GM19043 (cell line): ENCODE measurements around the gene VIPAS39.
A peak's percentile ranks its signal among the peaks of the same experiment; 100 is the strongest.

Experiments
- ATAC-seq: cut with Tn5 transposase; IDR thresholded peaks from one replicate; pipeline ENCODE4 v1.9.1; 2021; ENCODE audit warnings: low read depth; ENCODE audit not compliant: unreplicated experiment

Gene VIPAS39

DNA sequence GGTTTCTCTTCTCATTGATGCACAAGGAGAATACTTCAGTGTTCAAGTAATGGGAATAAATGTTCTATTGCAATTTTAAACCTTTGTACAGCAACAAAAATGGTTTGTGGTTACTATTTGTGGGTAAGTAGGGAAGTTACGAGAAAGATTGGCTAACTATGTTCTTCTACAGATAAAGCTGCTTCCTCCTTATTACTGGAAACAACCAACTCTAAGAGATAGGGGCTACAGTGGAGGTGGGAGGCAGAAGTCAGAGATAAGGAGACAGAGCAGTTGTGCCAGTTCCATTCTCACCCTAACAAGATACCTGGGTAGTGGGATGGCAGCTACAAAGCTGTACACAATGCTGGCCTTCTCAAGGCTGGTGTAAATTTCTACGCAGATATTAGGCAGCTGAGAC lies 50.2 kb downstream of the VIPAS39 start:
- no peak for ATAC-seq

GRCh38 chr14:77406718-77407117 lies 50.7 kb downstream of the VIPAS39 start:
- ATAC-seq: no peak

DNA sequence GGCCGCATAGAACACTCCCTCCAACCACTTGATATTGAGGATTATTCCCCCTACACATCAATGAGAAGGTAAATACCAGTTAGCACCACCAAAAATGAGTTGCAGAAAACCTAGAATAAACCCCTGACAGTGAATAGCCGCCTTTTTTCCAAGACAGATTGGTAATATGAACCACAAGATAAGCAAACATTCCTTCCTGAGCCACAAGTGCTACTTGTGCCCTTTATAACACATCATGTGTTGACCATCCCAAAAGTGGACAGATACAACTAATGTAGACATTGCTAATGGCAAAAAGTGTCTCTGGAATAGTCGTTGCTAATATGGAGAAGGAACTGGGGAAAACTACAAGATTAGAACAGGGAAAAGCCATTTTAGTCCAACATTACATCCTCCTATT lies 51.3 kb downstream of the VIPAS39 start:
- ATAC-seq: no peak

GRCh38 chr14:77403768-77404167 lies 53.6 kb downstream of the VIPAS39 start:
- ATAC-seq: no peak

- no peak for ATAC-seq
Measured at GRCh38 chr14:77400216-77400615, 57.2 kb downstream of the VIPAS39 start.

DNA sequence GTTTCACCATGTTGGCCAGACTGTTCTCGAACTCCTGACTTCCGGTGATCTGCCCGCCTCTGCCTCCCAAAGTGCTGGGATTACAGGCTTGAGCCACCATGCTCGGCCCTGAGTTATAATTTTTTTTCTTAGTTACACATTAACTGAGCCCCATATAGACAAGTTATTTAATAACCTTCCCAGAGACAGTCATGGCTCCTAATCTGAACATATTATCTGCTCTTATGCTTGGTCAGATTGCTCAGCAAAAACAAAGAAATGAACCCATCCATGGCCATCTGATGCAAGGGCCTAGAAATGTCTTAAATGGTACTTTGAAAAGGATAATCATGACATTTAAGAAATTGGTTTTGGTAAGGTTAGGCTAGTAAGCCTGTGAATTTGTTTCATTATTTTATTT lies 67.2 kb downstream of the VIPAS39 start:
- ATAC-seq: no peak

DNA sequence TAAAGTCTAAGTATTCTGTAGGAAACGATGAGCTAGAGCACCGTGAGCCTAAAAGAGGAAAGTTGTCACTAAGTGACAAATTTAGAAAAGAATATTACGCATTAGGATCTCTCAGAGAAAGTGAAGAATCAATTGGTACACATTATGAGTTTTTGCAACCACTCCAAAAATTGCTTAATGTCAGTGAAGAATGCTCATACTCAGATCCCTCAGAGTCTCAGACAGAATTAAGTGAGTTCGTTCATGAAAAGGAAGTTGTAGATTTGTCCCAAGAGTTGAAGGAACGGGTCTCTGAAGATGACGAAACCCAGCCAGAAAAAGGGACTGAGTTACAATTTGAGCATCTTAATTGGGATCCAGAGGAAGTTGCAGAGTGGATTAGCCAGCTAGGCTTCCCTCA lies 78.7 kb downstream of the VIPAS39 start:
- ATAC-seq: no peak

- no peak for ATAC-seq
Measured at GRCh38 chr14:77377502-77377844, 79.9 kb downstream of the VIPAS39 start.

DNA sequence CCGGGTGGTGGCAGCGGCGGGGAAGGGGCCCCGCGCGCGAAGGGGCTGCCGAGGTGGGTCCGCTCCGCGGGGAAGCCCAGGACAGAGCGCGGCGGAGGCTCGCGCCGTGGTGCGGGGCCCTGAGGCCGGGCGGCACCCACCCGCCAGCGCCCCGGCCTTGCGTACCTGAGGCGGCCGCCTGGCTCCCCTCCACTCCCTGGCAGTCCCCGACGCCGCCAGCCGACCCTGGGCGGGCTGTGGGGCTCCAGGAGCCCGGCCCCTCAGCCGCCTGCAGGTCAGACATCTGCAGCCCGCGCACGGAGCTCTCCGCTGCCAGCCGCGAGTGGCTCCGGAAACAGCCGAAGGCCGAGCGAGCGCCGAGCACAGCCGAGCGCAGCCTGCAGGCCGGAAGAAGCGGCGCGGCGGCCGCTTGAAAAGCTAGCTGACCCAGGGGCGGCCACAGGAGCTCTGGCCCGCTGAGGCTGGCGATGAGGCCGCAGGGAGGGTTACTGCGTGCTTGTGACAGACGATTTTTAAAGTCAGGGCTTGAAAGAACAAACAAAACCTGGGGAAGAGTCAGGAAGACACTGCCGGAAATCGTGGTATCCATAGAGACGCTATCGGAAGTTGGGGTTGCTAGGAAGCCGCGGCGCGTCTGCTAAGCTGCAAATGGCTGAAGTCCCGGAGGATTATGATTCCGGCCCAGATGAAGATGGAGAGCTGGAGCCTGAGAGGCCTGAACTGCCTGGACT lies 80.5 kb downstream of the VIPAS39 start, which contains the start of the genes SAMD15 and TMED8:
Gene SAMD15, plus strand, starts transcription at position 609 of the 731 bp plus-strand sequence. Its CDS starts 40 bp downstream, at position 649.
Gene TMED8, minus strand, starts transcription at position 324 of the 731 bp plus-strand sequence. Its CDS starts 41 bp downstream, at position 283.
- peak; percentile 77 for ATAC-seq
